Stimulated activated CD4-positive, alpha-beta T cell treated with anti-CD3 and anti-CD28 coated beads, Interleukin-2, amount 100 ng/mL, for 4 hours (primary cell): Measurements from ENCODE around the gene ZSWIM3.
A peak's percentile ranks its signal among the peaks of the same experiment; 100 is the strongest.

Source experiments
- DNase-seq: peaks from one replicate; pipeline ENCODE4 v3.0.0-alpha.2; 2020; ENCODE audit warnings: low read depth

Gene ZSWIM3

DNA sequence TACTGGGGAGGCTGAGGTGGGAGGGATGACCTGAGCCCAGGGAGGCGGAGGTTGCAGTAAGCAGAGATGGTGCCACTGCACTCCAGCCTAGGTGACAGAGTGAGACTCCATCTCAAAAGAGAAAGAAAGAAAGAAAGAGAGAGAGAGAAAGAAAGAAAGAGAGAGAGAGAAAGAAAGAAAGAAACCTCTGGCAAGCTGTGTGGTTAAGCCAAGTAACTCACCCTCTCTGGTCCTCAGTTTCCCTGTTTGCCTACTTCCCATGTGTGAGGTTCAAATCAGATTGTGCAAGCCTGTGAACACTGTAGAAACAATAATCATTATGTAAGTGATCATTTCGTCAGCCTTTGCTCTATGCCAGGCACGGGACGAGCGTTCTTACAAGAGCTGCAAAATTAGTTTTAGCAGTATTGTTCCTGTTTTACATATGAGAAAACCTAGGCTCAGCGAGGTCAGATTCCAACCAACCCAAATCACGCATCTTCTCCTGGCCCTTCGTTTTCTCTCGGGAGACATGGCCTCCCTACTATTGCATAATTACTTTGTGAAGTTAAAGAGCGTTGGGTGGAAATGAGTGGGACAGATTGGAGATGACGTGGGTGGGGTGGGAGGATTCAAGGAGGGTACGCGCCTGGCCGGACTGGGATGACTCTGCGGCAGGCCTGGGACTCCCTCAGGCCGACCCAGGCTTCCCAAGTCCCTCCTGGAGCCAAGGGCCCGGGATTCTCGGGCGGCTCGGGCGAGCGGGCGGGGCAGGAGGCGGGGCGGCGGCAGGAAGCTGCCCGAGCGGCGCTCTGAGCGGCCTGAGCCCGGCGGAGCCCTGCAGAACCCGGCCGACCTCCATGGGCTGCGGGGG lies 24.2 kb upstream of the ZSWIM3 start, which contains the start of gene SNX21:
SNX21 (plus strand) TSS at position 770 of the 853 bp plus-strand sequence. CDS start 121 bp downstream, outside the sequence.
- no peak for DNase-seq

DNA sequence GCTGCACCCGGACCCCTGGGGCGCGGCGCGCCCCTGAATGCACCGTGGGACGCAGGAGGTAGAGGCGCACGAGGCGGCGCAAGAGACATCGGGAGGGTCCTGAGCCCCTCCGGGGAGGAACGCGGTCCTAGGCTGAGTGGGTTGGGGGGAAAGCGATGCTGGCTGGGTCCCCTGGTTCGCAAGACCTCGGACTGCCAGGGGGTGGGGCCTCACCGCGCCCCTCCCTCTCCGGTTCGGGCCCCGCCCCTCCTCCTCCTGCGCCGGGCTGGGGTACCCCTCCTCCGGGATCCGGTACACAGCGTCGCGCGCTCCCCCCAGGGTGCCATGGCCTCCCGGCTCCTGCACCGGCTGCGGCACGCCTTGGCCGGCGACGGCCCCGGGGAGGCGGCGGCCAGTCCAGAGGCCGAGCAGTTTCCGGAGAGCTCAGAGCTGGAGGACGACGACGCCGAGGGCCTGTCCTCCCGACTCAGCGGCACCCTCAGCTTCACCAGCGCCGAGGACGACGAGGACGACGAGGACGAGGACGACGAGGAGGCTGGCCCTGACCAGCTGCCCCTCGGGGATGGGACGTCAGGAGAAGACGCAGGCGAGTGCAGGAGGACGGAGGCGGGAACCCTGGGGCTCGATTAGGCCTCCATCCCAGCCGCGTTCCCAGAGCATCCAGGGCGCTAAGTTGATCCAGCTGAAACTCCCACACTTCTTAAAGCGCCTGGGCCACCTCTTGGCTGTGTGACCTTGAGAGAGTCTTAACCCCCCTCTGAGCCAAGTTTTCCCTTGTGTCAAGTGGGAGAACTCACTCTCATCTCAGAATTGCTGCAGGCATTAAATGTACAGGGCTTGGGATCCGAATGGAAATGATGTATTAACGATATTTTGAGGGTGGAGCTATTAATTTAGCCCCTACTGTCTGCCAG lies 23.3 kb upstream of the ZSWIM3 start:
- DNase-seq = peak; percentile 24

DNA sequence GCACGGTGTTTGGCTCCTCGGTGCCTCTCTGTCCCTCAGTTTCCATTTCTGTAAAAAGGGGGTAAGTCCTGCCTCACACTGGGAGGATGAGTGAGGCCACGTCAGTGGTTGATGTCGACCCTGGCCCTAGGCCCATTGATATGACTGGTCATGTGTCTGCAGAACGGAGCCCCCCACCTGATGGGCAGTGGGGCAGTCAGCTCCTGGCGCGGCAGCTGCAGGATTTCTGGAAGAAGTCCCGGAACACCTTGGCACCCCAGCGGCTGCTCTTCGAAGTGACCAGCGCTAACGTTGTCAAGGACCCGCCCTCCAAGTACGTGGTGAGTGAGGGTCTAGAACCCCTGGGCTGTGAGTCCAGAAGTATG lies 22.6 kb upstream of the ZSWIM3 start:
- DNase-seq = no peak

DNA sequence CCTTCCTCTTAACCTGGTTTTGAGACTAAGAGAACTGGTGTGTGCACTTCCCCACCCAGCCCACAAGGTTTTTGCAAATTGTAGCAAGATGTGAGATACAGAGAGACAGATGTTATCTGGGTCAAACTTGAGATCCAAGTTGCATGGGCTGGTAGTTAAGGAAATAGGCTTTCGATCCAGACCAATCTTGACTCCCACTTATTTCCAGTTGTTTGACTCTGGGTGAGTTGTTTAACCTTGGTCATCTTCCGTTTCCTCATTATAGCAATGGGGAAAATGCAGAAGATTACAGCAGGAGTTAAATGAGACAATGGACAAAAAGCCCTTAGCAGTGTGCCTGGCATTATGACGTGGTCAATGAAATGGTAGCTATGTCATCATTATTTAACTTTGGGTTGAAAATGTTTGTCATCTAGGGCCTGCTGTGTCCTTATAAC lies 22.1 kb upstream of the ZSWIM3 start:
- DNase-seq = no peak

DNA sequence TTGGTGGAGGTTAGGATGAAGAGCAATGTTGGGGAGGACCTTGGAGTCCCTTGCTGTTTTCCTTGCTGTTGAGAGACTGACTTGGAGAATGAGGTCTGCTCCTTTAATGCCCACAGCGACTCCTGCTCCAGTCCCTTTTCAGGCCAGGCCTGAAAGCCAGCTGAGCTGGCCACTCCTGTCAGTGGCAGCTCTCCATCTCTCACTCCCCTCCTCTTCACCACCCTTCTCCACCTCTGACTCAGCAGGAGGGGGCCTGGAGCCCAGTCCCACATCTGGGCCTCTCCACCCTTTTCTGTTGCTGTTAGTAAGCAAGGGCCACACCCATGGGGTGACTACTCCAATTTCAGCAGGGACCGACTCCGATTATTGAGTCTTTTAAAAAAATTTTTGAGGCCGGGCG lies 21.6 kb upstream of the ZSWIM3 start:
- DNase-seq = no peak

DNA sequence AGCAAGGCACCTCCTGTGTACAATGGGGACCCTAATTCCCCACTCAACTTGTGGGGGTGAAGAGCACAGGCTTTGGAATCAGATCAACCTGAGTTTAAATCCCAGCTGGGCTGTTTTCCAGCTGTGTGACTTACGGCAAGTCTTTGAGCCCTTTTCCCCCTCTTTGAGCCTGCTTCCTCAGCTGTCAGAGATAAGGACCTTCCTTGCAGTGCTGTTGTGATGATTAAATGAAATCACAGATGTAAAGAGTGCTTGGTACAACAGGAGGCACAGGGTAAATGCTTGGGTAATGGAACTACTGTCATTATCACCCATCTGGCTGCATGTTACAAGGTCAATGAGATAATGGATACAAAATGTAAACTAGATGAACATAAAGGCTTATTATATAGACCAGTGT lies 20.6 kb upstream of the ZSWIM3 start:
- no peak for DNase-seq

DNA sequence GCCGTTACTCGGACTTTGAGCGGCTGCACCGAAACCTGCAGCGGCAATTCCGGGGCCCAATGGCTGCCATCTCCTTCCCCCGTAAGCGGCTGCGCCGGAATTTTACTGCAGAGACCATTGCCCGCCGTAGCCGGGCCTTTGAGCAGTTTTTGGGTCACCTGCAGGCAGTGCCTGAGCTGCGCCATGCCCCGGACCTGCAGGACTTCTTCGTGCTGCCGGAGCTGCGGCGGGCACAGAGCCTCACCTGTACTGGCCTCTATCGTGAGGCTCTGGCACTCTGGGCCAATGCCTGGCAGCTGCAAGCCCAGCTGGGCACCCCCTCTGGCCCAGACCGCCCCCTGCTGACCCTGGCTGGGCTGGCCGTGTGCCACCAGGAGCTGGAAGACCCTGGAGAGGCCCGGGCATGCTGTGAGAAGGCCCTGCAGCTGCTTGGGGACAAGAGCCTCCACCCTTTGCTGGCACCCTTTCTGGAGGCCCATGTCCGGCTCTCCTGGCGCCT lies 16.7 kb upstream of the ZSWIM3 start:
- DNase-seq = no peak

DNA sequence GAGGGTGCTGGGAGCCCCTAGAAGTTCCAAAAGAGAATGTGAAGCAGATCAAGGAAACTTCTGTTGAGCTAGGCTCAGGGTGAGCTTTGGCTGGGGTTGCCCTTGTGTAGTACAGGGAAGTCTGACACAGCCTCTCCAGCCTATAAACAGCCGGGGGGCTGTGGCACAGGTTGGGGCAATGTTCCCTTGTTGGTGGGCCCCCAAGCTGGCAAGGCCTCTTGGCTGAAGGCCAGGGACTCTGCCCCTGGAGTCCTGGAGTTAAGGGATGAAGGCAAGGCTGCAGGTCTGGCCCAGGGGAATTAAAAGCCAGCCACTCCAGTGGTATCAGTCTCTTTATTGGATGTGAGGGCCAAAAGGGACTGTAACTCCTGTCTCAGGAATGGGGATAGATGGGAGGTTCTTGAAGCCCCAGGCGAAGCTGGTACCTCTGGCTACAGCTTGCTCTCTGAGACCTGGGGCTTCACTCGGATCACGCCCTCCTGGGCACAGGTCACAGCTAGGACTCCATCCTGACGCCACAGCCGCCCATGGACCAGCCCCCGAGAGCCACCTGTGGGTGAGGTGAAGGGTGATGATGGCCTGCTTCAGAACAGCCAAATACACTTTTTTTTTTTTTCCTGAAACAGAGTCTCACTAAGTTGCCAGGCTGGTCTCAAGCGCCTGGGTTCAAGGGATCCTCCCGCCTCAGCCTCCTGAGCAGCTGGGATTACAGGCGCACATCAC lies 15.8 kb upstream of the ZSWIM3 start:
- DNase-seq = no peak

DNA sequence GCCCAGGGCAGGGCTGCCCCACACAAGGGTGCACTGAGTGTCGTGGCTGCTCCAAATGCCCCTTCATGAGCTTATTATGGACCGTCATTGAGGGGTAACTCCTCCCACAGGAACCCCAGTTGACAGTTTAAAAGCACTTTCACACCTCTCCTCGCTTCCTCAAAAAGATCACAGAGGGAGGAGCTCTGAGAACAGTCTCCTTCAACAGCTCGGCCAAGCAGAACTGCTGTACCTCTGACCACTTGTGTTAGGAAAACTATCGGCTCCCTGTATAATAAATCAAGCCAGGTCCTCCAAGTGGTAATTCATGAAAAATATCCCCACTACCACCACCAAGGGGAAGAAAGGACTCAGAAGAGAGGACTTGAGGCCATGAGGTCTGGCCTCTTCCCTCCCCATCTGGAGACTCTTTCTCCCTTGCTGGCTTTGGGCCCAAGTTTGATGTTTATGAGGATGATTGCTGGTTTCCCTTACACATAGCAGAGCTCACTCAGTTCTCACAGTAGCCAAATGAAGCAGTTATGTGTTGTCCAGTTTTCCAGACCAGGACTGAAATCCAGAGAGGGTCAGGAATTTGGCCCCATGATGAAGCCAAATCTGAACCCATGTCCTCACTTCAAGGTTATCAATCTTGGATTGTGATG lies 15.1 kb upstream of the ZSWIM3 start:
- no peak for DNase-seq

DNA sequence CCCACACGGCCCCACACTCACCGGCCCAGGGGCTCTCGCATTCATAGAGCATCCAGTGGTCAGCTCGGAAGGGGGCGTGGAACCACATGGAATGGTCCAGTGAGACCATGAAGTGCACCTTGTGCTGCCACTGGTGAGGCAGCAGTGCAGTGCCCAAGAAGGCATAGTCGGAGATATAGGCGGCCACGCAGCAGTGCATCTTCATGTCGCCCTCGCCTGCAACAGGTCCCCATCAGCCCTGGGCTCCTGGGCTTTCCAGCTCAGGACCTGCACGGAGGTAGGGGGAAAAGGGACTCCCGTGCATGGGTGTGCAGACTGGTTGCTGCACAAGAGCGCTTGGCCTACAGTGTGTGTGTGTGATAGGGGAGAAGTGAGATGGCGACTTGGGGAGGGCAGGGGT lies 13.9 kb upstream of the ZSWIM3 start:
- DNase-seq = no peak

DNA sequence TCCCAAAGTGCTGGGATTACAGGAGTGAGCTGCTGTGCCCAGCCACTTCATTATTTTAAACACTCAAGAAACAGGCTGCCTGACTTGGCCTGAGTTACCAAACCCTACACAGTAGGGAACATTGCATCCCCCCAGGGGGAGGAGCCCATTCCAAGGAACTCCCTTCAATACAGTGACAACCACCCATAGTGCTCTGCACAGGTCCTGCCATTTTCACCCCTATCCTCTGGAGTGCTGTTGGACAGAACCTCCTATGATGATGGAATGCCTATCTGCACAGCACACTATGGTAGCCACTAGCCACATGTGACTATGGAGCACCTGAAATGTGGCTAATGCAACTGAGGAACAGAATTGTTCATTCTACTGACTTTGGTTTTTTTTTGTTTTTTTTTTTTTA lies 12.0 kb upstream of the ZSWIM3 start:
- DNase-seq = no peak

DNA sequence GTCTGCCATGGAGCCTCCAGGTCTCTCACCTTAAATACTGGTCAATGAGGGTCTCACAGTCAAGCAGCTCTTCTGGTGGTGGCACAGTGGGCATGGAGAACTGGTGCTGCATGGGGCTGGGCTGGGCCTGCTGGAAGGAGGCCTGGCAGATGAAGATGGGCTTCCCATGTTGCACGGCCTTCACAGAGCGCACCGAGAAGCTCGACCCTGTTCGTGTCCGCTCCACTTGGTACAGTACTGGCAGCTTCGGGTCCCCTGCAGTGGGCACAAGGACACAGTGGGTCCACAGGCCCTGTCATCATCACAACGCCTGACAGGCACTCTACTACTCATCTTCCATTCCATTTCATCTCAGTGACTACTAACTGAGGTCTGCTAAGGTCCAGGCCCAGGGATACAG lies 9.0 kb upstream of the ZSWIM3 start:
- no peak for DNase-seq

DNA sequence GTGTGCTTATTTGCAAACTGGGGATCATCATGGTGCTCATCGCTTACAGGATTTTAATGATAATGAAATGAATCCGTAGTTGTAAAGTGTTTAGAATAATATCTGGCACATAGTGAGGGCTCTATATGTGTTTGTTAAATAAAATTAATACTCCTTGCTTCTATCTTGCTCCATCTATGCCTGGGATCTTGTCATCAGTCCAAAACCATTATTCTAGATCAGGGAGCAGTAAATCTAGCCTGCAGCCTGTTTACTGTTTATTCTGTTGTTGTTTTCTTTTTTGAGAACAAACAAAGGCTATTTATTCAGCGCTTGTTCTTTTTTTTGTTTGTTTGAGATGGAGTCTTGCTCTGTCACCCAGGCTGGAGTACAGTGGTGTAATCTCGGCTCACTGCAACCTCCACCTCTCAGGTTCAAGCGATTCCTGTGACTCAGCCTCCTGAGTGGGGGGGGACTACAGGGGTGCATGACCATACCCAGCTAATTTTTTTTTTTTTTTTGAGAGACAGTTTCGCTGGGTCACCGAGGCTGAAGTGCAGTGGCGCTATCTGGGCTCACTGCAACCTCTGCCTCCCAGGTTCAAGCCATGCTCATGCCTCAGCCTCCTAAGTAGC lies 8.3 kb upstream of the ZSWIM3 start:
- DNase-seq = no peak

DNA sequence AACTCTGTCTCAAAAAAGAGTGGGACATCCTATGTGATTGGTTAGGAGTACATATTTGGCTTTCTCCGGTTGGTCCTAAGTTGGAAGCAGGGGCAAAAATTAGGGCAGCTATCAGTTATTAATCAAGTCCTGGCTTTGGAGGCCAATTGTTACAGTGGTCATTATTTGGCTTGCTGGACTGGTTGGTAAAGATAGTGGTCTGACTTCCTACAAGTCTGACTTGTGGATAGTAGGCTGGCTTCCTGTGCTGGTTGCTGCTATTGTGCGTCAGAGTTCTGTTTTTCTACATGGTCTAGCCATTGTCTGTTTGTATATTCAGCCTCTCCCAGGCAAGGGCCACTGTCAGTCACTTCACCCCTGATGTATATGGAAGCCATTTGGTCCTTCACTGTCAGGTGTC lies 7.2 kb upstream of the ZSWIM3 start:
- DNase-seq = no peak

DNA sequence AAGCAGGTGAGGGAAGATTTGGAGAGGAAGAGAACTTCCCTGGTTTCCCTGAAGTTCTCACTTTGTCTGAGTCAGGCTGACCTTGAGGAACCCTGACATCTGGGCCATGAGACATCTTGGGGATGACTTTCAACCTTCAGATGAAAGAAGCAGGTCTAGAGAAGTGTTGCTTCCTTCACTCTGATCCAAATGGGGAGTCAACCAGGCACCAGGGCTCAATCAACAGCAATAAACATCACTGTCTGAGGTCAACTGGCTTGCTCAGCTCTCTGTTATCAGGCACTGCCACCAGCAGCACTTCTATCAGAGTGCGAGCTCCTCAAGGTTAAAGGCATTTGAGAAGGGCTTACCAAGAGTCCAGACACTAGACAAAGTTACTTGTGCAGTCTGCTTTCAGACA lies 6.5 kb upstream of the ZSWIM3 start:
- DNase-seq = no peak

DNA sequence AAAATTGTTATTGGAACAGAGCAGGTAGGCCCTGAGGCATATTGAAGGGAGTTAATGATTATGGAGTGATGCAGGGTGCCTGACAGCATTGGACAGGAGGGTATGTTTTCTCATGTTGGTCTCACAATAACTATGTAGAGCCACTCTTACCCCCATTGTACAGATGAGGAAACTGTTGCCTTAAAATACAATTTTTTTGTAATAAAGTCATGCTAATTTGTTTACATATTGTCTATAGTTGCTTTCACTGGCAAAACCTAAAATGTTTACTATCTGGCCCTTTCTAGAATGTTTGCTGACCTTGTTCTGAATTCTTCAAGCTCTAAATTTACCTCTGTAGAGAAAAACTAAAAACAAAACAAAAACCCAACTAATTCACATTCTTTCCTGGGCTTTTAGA lies 5.9 kb upstream of the ZSWIM3 start:
- no peak for DNase-seq

DNA sequence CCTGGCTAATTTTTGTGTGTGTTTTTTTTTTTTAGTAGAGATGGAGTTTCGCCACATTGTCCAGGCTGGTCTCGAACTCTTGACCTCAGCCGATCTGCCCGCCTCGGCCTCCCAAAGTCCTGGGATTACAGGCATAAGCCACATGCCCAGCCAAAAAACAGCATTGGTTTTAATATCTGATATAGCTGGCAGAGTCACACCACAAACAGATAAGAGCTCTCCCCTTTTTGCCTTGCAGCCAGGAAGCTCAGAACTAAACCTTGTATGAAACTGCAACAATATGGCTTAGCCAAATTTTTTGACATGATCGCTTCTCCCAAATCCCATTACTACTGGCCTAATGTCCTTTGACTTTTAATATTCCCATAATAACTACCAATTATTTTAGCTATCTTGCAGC lies 5.1 kb upstream of the ZSWIM3 start:
- DNase-seq = no peak

DNA sequence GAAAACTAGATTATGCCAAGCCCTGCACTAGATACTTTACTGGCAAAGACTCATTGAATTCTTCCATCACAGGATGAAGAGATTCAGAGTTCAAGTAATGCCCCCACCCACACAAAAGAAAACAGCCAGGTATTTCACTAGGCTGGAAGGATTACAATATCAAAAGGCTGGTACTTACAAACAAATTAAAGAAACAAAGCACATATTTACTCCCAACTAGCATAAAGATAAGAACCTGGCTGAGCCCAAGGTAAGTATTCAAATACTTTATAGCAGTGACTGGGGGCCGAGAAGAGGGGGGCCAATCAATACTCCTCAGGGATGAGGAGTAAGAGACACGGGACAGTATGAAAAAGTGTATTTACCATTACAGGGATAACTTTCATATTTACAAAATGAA lies 3.9 kb upstream of the ZSWIM3 start:
- no peak for DNase-seq

DNA sequence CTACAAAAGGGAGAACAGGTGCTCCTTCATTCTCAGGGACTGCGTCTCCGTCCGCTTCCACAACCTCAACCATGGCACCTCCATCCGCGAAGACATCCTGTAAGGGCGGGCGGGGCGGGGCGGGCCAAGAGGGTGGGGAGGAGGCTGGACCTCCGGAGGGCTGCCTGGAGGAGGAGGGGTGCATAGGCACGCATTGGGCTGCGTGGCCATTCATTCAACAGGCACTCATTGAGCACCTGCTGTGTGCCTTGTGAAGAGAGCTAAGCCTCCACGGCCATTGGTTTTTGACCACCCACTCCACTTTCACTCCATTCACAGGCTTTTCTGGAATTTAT lies 435 bp downstream of the ZSWIM3 start:
- DNase-seq = no peak

DNA sequence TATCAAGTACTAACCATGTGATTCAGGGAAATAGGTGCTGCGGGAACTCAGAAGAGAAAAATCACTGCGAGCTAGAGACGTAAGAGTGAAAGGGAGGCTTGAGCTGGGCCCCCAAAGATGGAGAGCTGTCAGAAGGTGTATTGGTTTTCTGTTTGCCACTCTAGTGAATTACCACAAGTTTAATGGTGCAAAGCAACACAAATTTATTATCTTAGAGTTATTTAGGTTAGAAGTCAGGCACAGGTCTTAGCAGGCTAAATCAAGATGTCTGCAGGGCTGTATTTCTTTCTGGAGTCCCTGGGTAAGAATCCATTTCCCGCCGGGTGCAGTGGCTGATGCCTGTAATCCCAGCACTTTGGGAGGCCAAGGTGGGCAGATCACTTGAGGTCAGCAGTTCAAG lies 2.5 kb downstream of the ZSWIM3 start:
- DNase-seq = no peak

DNA sequence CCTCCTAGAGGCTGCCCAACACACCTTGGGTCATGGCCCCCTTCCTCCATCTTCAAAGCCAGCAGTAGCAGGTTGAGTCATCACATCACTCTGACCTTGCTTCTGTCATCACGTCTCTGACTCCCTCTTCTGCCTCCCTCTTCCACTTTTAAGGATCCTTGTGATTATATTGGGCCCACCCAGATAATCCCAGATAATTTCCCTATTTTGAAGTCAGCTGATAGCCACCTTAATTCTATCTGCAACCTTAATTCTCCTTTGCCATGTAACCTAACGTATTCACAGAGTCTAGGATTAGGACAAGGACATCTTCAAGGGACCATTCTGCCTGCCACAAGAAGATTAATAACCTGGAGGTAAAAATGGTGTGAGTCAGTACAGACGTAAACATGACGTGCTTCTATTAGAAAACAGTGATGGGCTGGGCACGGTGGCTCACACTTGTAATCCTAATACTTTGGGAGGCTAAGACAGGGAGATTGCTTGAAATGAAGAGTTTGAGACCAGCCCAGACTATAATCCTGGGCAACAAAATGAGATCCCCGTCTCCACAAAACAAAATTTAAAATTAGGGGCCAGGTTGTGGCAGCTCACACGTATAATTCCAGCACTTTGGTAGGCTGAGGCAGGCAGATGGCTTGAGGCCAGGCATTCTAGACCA lies 3.3 kb downstream of the ZSWIM3 start:
- no peak for DNase-seq
